Activated naive CD4-positive, alpha-beta T cell treated with anti-CD3 and anti-CD28 coated beads, Interleukin-2, amount 50 U/mL, for 16 hours (primary cell): Measurements from ENCODE around the gene PXMP2.

Experiments used
- DNase-seq: peaks from one replicate; pipeline ENCODE4 v3.0.0-alpha.2; 2020

Gene PXMP2

GRCh38 chr12:132698341-132698740 is 11.0 kb downstream of the PXMP2 start:
- DNase-seq: no peak

- no peak for DNase-seq
These were observed 12.9 kb downstream of the PXMP2 start for GRCh38 chr12:132700212-132700822.

GRCh38 chr12:132702640-132703039 is 15.3 kb downstream of the PXMP2 start:
- no peak for DNase-seq

DNA sequence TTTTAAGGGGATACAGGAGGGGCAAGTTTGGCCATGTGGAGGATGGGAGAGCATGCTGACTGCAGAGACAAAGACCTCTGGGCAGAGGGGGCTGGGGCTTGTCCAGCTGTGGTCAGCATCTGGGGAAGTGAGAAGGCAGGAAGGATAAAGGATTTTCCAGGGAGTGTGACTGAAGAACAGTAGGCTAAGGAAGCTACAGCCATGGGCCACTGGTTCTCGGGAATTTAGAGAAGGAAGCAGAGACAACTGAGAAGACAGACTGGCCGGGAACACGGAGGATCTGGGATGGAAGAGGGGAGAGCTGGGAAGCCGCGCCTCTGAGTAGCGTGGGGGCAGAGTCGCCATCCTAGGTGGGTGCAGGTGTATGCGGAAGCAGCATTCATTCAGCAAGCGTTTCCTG is 16.3 kb downstream of the PXMP2 start:
- no peak for DNase-seq

- DNase-seq: no peak
These were observed 19.9 kb downstream of the PXMP2 start for GRCh38 chr12:132707241-132707640.

DNA sequence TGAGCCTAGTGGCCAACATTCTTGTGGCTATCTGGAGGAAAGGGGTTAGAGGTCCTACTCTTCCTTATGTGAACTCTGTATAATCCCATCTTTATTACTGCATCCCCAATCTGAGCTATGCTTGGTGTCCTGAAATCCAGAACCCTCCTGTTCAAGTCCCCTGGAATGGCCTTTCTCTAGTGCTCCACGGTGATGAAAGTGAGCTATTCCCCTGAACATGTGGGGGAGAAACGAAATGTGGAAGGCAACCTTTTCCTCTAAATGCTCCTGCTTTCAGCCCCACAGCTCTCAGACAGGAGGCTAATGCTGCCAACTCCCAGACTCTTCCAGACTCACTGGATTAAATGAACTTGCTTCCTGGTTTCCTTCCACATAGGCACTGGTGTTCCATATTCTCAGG is 20.8 kb downstream of the PXMP2 start:
- DNase-seq: no peak

DNA sequence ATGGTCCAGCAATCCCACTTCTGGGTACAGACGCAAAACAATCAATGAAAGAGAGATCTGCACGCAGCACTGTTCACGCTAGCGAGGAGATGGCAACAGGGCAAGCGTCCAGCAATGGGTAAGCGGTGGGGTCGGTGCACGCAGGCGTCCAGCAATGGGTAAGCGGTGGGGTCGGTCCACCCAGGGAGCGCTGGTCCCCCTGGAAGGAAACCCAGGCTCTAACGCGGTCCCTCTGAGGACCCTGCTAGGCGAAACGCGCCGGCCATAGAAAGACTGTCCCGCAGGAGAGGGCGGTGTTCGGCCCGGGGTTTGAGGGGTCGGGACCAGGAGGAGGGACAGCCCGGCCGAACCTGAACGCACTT is 22.6 kb downstream of the PXMP2 start:
- DNase-seq: no peak

DNA sequence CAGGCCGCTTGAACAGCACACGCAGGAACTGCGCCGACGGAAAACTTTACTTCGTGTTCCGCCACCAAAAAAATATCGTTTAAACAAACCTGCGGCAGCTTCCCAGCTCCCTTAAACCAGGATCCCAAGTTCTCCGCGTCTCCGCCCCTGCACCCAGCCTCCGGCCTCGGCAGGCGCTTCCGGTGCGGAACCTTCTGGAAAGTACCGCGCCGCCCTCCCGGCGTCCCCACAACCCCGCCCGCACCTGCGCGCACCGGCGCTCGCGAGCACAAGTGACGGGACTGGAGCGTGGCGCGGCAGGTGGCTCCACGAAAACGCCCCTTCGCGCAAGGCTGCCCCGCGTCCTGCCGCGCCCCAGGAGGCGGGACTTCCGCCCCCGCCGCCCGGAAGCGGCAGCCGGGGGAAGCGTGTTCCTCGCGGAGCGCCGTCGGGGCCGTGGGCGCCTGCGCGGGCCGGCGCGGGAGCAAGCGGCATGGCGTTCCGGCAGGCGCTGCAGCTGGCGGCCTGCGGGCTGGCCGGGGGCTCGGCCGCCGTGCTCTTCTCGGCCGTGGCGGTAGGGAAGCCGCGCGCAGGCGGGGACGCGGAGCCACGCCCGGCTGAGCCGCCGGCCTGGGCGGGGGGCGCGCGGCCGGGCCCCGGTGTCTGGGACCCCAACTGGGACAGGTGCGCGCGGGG is 23.2 kb downstream of the PXMP2 start, which contains the start of gene PGAM5:
TSS of gene PGAM5 (plus strand) at position 438 of the 675 bp plus-strand sequence. CDS start at position 473, 35 bp downstream.
- peak; percentile 92 for DNase-seq

DNA sequence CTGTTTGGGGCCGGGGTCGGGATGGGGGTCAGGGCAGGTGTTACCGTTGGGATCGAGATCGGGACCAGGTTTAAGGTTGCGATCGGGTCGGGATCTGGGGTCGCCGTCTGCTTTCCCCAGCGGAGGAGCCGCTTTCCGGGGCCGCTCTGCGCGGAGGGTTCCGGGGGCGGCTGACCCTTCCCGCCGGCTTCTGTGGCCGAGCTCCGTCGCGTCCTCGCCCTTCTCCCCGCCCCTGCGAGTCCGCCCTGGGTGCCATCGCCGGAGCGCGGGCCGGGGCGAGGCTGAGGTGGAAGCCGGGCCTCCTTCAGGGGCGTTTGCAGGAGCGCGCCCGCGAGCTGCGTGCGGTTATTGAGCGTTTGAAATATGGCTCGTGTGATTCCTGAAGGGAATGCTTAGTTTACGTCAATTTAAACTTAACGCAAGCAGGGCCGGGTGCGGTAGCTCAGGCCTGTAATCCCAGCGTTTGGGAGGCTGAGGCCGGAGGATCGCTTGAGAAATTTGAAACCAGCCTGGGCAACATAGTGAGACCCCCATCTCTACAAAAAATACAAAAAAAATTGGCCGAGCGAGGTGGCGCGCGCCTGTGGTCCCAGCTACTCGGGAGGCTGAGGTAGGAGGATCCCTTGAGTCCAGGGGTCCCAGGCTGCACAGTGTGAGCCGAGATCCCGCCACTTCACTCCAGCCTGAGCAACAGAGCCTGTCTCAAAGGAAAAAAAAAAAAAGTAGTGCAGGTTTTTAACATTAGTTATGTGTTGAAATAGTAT is 23.9 kb downstream of the PXMP2 start:
- peak; percentile 35 for DNase-seq

GRCh38 chr12:132713123-132713522 is 25.7 kb downstream of the PXMP2 start:
- DNase-seq: no peak

DNA sequence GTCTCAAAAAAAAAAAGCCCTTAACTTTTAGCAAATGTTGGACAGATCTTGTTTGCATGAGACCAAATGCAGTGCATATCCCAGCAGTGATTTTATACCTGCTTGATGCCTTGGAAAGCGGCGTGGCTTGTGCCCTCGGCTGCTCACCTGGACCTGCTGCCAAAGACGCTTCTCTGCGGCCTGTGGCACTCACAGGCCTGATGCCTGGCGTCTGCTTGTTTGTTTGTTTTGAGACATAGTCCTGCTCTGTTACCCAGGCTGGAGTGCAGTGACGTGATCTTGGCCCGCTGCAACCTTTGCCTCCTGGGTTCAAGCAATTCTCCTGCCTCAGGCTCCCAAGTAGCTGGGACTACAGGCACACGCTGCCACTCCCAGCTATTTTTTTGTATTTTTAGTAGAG is 28.5 kb downstream of the PXMP2 start:
- no peak for DNase-seq

DNA sequence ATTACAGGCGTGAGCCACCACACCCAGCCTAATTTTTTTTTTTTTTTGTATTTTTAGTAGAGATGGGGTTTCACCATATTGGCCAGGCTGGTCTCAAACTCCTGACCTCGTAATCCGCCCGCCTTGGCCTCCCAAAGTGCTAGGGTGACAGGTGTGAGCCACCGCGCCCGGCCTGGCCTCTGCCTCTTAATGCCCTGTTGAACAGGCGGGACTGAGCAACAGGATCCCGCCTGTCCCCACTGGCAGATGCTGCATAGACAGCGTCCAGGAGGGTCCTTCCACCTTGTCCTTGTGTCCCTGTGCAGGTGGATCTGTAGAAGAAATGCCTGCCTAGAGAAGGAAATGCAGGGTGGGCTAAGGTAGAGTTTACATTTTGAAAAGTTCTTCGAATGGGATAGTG is 29.0 kb downstream of the PXMP2 start:
- DNase-seq: no peak

DNA sequence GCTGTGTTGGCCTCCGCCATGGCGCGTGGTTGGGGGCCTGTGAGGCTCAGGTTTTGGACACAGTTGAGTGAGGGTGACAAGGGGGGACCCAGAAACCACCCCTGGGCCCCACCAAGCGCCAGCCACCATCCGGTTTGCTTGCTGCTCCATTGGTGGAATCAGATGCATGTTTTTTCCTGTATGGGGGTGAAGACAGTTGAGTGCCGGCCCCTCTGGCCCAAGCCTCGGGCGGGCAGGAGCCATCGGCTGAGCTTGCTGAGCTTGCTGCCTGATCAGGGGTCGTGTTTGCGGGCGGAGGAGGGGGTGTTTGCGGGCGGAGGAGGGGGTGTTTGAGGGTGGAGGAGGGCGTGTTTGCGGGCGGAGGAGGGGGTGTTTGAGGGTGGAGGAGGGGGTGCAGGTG is 29.6 kb downstream of the PXMP2 start:
- DNase-seq: no peak

DNA sequence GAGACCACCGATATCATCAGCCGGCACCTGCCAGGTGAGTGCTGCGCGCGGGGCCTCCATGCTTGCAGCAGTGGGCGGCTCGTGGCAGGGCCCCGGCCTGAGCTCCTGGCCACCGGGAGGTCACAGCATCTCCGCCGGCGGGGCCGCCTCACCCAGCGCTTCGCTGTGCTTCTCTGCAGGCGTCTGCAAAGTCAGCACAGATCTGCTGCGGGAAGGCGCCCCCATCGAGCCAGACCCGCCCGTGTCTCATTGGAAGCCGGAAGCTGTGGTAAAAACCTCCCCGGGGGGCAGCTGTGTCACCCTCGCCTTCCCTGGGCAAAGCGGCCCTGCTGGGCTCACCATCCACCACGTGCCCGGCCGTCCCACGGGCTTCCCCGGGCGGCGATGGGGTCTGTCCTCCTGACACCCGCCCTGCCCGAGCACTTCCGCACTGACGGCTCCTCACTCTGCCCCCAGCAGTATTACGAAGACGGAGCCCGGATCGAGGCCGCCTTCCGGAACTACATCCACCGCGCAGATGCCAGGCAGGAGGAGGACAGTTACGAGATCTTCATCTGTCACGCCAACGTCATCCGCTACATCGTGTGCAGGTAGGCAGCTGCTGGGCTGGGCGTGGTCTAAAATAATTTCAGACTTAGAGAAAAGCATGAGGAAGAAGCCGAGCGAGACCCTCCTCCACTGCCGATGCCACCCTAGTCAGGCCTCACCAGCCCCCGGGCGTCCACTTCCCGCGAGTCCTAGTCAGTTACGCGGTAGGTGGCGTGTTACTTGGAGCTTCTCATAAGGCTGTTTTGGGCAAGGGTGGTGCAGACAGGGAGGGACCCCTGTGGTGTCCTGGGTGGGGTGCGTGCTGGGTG is 30.4 kb downstream of the PXMP2 start:
- no peak for DNase-seq

- no peak for DNase-seq
These were observed 31.3 kb downstream of the PXMP2 start for GRCh38 chr12:132718644-132719043.

DNA sequence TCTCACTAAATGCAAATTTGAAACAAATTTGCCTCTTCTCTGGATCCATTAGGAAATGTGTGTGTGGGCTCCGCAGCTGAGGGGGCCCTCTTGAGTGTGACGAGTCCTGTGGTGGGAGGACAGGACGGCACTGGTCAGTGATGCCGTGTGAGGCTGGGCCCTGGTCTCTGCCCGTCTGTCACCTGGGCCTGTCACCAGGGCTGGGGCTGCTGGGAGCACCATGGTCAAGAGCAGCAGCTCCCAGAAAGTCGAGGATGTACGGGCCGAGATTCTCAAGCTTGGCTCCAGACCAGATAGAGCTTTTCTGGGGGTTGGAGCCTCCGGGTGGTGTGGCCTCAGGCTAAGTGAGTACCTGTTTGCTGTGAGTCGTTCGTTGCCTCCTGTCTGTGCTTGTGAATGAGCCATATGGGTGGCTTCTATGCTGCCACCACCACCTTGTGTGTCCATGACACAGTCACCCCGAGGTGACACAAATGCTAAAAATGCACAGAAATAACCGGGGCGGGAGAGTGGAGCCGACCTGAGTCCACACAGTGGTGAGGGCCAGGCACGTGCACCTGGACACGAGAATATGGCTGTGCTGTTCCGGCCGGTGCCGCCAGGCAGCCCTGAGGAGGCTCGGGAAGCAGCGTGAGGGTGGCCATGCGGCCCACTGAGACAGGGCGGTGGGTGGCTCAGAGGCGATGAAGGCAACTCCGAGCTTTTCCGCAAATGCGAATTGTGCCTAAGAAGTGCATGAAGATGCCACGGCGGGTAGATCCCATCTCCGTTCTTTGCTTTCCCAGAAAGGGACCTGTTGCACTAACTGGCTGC is 32.0 kb downstream of the PXMP2 start:
- DNase-seq: no peak

- DNase-seq: no peak
These were observed 32.6 kb downstream of the PXMP2 start for GRCh38 chr12:132719954-132720324.

- no peak for DNase-seq
These were observed 33.4 kb downstream of the PXMP2 start for GRCh38 chr12:132720606-132721345.

- no peak for DNase-seq
These were observed 35.8 kb downstream of the PXMP2 start for GRCh38 chr12:132723015-132723763.

GRCh38 chr12:132723764-132724140 is 36.4 kb downstream of the PXMP2 start:
- DNase-seq: no peak
